Parathyroid adenoma (tissue), 2 donors: Measurements from ENCODE around the gene BPHL.

Source experiments
- H2AFZ ChIP-seq: fragments of 300-600 bp; sonication (generic); one replicate; pipeline ENCODE4 v1.7.0; 2017; ENCODE audit warnings: antibody characterized with exemption, mild to moderate bottlenecking
- H3K27ac ChIP-seq: fragments of 300-600 bp; sonication (generic); one replicate; pipeline ENCODE4 v1.7.0; 2017
- H3K27me3 ChIP-seq: fragments of 300-600 bp; sonication (generic); one replicate; pipeline ENCODE4 v1.7.0; 2017; ENCODE audit warnings: low read length; ENCODE audit not compliant: control insufficient read depth, insufficient read depth
- H3K36me3 ChIP-seq: fragments of 300-600 bp; sonication (generic); one replicate; pipeline ENCODE4 v1.7.0; 2017; ENCODE audit warnings: low read length; ENCODE audit not compliant: control insufficient read depth, insufficient read depth
- H3K4me1 ChIP-seq: fragments of 300-600 bp; sonication (generic); one replicate; pipeline ENCODE4 v1.7.0; 2017; ENCODE audit warnings: control low read depth
- H3K4me2 ChIP-seq: fragments of 300-600 bp; sonication (generic); one replicate; pipeline ENCODE4 v1.7.0; 2017; ENCODE audit warnings: low read length
- H3K4me3 ChIP-seq: fragments of 300-600 bp; sonication (generic); one replicate; pipeline ENCODE4 v1.7.0; 2017; ENCODE audit warnings: low read depth, low read length
- H3K79me2 ChIP-seq: fragments of 300-600 bp; sonication (generic); one replicate; pipeline ENCODE4 v1.7.0; 2017; ENCODE audit warnings: control low read depth
- H3K9ac ChIP-seq: fragments of 300-600 bp; sonication (generic); one replicate; pipeline ENCODE4 v1.7.0; 2017; ENCODE audit warnings: mild to moderate bottlenecking
- H3K9me3 ChIP-seq: fragments of 300-600 bp; sonication (generic); one replicate; pipeline ENCODE4 v1.7.0; 2017; ENCODE audit warnings: low read length; ENCODE audit not compliant: control insufficient read depth
- CTCF ChIP-seq: fragments of 300-600 bp; sonication (generic); IDR thresholded peaks from one replicate; pipeline ENCODE4 v1.7.0; 2017; ENCODE audit warnings: antibody characterized with exemption, mild to moderate bottlenecking
- donor health status: primary hyperparathyroidism.

Gene BPHL

DNA sequence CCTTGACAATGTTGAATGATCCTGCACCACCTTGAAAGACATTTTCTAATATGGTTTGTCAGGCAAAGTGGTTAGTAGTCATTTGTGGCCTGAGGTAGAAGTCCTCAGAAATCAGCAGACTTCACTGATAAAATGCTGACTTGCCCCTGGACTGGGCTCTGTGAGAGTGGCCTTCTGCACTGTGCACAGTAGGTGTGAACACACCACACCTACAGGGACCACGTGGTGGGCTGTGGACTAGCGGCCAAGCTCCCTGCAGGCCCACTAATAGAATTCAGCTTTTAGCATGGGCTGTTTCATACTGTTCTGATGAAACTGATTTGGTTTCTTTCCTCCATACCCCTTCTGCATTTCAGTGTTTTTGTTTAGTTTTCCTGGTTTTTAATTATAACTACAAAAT is 7.3 kb downstream of the BPHL start:
- H3K4me3 ChIP-seq, result no peak overlapping the region
- no peaks in the 10 kb centered on the region for H3K27me3 ChIP-seq
- H3K36me3 ChIP-seq, result no peaks in the 10 kb centered on the region
- H2AFZ ChIP-seq, result peak overlapping the region; percentile 9
- peaks cover 3% of the 10 kb centered on the region for H3K4me1 ChIP-seq
- H3K9me3 ChIP-seq, result no peaks in the 10 kb centered on the region
- peak overlapping the region; percentile 9 for H3K27ac ChIP-seq
- peaks cover 2% of the 10 kb centered on the region for H3K79me2 ChIP-seq
- H3K4me2 ChIP-seq, result no peak overlapping the region
- H3K9ac ChIP-seq, result no peak overlapping the region
- no peak for TF ChIP-seq CTCF

DNA sequence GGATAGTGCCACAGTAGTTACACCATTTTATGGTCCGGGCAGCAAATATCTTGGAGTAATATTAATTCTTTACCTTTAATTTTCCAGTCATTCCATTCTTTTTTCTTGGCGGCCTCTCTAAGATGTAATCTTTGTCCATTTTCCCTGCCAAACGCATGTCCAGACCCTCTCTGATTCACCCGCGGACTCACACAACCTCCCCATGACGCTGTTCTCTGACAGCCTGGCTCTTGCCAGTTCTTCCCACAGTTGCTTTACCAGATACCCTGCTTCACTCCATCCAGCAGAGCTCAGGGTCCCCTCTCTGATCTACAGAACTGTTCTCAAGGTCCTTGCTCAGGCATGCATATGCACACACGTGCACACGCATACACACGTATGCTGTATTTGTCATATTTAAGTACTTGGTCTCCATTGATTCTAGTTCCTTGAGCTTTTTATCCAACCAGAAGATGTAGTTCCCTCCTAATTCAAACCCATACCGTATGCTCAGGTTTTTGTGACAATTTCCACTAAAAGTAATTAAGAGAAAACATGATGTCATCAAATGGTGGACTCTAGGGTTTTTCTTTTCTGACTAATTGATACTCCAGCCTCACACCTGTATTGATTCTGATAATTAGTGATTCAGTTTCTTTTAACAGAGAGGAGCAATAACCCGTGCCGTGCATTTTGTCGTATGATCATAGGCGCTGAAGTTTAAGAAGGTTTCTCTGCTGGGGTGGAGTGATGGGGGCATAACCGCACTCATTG is 10.0 kb downstream of the BPHL start:
- TF ChIP-seq CTCF, result no peak
- H3K27me3 ChIP-seq, result no peaks in the 10 kb centered on the region
- peaks cover 2% of the 10 kb centered on the region for H3K79me2 ChIP-seq
- H3K27ac ChIP-seq, result no peak overlapping the region
- no peak overlapping the region for H3K4me3 ChIP-seq
- no peak overlapping the region for H2AFZ ChIP-seq
- H3K4me2 ChIP-seq, result no peak overlapping the region
- no peaks in the 10 kb centered on the region for H3K36me3 ChIP-seq
- H3K9me3 ChIP-seq, result no peaks in the 10 kb centered on the region
- no peak overlapping the region for H3K9ac ChIP-seq
- peaks cover 3% of the 10 kb centered on the region for H3K4me1 ChIP-seq

GRCh38 chr6:3131695-3132094 is 13.2 kb downstream of the BPHL start:
- Histone ChIP-seq H3K4me1 (no peaks in the 10 kb centered on the region), H3K9me3 (no peaks in the 10 kb centered on the region), H3K9ac (no peak overlapping the region), H3K4me2 (no peak overlapping the region), H3K27ac (no peak overlapping the region), H2AFZ (no peak overlapping the region), H3K4me3 (no peak overlapping the region), H3K79me2 (peaks cover 2% of the 10 kb centered on the region), H3K27me3 (no peaks in the 10 kb centered on the region), H3K36me3 (no peaks in the 10 kb centered on the region)
- no peak for TF ChIP-seq CTCF

DNA sequence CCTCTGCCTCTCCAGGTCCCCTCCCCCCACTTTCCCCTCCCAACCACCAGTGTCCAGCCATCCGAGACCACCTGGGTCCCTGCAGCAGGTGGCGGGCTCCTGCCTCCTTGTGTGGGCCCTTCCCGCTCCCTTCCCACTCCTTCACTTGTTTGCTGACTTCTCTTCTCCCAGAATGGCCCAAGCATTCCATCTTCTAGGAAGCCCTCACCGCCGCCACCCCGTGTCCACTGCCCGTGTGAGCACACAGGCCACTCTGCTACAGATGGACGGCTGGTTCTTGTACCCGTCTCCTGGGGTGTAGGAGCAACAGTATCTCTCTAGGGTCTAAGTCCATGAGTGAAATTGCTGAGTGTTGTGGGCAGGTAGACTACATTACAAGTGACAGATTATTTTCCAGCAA is 15.0 kb downstream of the BPHL start:
- Histone ChIP-seq H2AFZ (no peak overlapping the region), H3K27ac (no peak overlapping the region), H3K27me3 (no peaks in the 10 kb centered on the region), H3K4me2 (no peak overlapping the region), H3K9ac (no peak overlapping the region), H3K4me1 (no peaks in the 10 kb centered on the region), H3K36me3 (no peaks in the 10 kb centered on the region), H3K9me3 (no peaks in the 10 kb centered on the region), H3K4me3 (no peak overlapping the region), H3K79me2 (peaks cover 2% of the 10 kb centered on the region)
- TF ChIP-seq CTCF, result no peak

DNA sequence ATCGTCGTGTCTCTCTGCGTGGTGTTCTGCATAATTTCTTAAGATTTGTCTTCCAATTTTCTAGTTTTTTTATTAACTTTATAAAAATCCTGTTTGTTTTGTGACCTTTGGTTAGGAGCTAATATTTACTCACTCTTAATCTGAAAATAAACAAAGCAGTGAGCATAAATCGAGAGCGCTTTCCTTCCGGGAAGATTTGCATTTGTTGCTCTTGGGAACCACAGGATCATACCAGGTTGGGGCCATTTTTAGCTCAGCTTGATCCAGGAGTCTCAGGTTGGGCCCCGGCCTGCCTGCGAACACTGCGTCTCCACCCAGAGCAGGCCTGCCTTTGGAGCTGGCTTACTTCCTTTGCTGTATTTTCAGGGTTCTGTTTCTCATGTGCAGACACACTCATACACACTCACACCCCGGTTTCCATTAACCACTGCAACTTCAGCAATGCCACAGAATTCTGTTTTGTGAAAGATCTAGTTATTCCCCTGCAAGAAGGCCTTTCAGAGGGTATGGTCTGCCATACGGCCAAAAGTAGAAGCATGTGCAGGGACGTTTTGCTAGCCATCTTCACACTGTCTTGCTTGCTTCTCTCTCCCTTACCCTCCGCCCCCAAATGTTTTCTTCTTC is 17.3 kb downstream of the BPHL start:
- no peaks in the 10 kb centered on the region for H3K79me2 ChIP-seq
- no peak overlapping the region for H3K27ac ChIP-seq

More for the DNA sequence above, 17.3 kb downstream of the BPHL start:
- no peak overlapping the region for H3K4me3 ChIP-seq
- no peak overlapping the region for H3K9ac ChIP-seq
- no peaks in the 10 kb centered on the region for H3K4me1 ChIP-seq
- no peaks in the 10 kb centered on the region for H3K9me3 ChIP-seq
- no peak overlapping the region for H2AFZ ChIP-seq
- no peaks in the 10 kb centered on the region for H3K36me3 ChIP-seq
- TF ChIP-seq CTCF, result no peak
- no peaks in the 10 kb centered on the region for H3K27me3 ChIP-seq
- H3K4me2 ChIP-seq, result no peak overlapping the region
